Common myeloid progenitor, CD34-positive (primary cell): ENCODE measurements around the gene FBP2.

Source experiments
- CTCF ChIA-PET: fragments of 350-600 bp; sonication (Branson Sonifier 250); formaldehyde crosslinking; loops from one replicate; lab custom pipeline; 2021; ENCODE audit warnings: antibody characterized with exemption; lab: Charles Lee
- POLR2A ChIA-PET: fragments of 350-600 bp; sonication (Branson Sonifier 250); formaldehyde crosslinking; loops from one replicate; lab custom pipeline; 2021; ENCODE audit warnings: antibody characterized with exemption; lab: Charles Lee
- DNase-seq, 3 donors: peaks; one replicate each; pipeline versions ENCODE4 v3.0.0 to v3.0.0-alpha.2; 2013
- H3K27ac ChIP-seq, 2 experiments: 1 replicate in 1 of 2; 2 replicates in 1 of 2; pipeline ENCODE4 v1.7.0; 2013; ENCODE audit warnings: inconsistent platforms in 2 of 2, low read length in 2 of 2, mild to moderate bottlenecking in 2 of 2, low read depth in 1 of 2, moderate library complexity in 1 of 2; ENCODE audit not compliant: severe bottlenecking in 2 of 2, insufficient read depth in 1 of 2, poor library complexity in 1 of 2
- H3K27me3 ChIP-seq, 5 experiments: replicated peaks in 2 of 5; 1 replicate in 3 of 5; 2 replicates in 2 of 5; pipeline versions ENCODE4 v1.6.1 to v1.7.0; 2013; ENCODE audit warnings: low read length in 4 of 5, mild to moderate bottlenecking in 2 of 5, moderate library complexity in 2 of 5, inconsistent platforms in 1 of 5; ENCODE audit not compliant: insufficient read depth in 5 of 5, control insufficient read depth in 4 of 5
- H3K36me3 ChIP-seq, 4 experiments: 1 replicate in 2 of 4; 2 replicates in 2 of 4; pipeline versions ENCODE4 v1.6.1 to v1.7.0; 2013; ENCODE audit warnings: low read length in 3 of 4, control low read depth in 1 of 4, mild to moderate bottlenecking in 1 of 4; ENCODE audit not compliant: control insufficient read depth in 4 of 4, insufficient read depth in 4 of 4
- H3K4me1 ChIP-seq, 4 experiments: 1 replicate in 3 of 4; 2 replicates in 1 of 4; pipeline versions ENCODE4 v1.6.1 to v1.7.1; 2013; ENCODE audit warnings: low read length in 3 of 4, mild to moderate bottlenecking in 3 of 4, control low read depth in 1 of 4, inconsistent platforms in 1 of 4, moderate library complexity in 1 of 4; ENCODE audit not compliant: control insufficient read depth in 4 of 4, insufficient read depth in 4 of 4; ENCODE audit errors: control extremely low read depth in 1 of 4
- H3K4me3 ChIP-seq, 7 experiments: 1 replicate in 4 of 7; 2 replicates in 3 of 7; pipeline versions ENCODE4 v1.5.1 to v1.7.0; 2013; ENCODE audit warnings: mild to moderate bottlenecking in 7 of 7, low read length in 6 of 7, moderate library complexity in 6 of 7, inconsistent platforms in 2 of 7, low read depth in 2 of 7, control low read depth in 1 of 7; ENCODE audit not compliant: insufficient read depth in 4 of 7, control insufficient read depth in 1 of 7; ENCODE audit errors: extremely low read depth in 1 of 7
- H3K9me3 ChIP-seq, 5 experiments: 1 replicate in 4 of 5; 2 replicates in 1 of 5; pipeline versions ENCODE4 v1.6.1 to v1.7.1; 2013; ENCODE audit warnings: low read length in 4 of 5, mild to moderate bottlenecking in 2 of 5, inconsistent platforms in 1 of 5, low read depth in 1 of 5, moderate library complexity in 1 of 5; ENCODE audit not compliant: control insufficient read depth in 4 of 5, insufficient read depth in 2 of 5; ENCODE audit errors: control extremely low read depth in 1 of 5
- WGBS: methylation state at CpG from one replicate; pipeline ENCODE4 v1.1.5; 2013; ENCODE audit not compliant: insufficient coverage; 5-methylcytosine and 5-hydroxymethylcytosine counted together

Gene FBP2

DNA sequence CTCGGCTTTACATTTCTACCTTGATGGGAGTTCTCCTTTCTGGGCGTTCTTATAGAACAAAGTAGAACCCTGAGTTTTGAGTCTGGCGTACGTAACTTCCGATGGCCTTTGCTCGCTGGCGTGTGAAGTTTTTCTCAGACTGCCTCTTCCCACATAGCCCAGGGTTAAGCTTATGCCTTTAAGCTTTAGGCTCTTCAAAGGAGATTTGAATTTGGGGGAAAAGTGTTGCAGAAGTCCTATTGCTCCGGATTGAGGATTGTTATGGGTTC is 13.7 kb upstream of the FBP2 start:
- no peak for DNase-seq
- 92% methylated on average over 7 of the region's 8 CpGs for WGBS
- ChIA-PET CTCF (no interaction called here), POLR2A (no interaction called here)
- H3K36me3 ChIP-seq = no peaks in the 10 kb centered on the region
- H3K27me3 ChIP-seq = peaks cover 0 to 23% (median 16%) of the 10 kb centered on the region in 5 experiments
- no peaks in the 10 kb centered on the region for H3K9me3 ChIP-seq
- H3K27ac ChIP-seq = no peak overlapping the region
- H3K4me3 ChIP-seq = no peak overlapping the region
- peaks cover 3 to 21% (median 7%) of the 10 kb centered on the region in 4 experiments for H3K4me1 ChIP-seq

DNA sequence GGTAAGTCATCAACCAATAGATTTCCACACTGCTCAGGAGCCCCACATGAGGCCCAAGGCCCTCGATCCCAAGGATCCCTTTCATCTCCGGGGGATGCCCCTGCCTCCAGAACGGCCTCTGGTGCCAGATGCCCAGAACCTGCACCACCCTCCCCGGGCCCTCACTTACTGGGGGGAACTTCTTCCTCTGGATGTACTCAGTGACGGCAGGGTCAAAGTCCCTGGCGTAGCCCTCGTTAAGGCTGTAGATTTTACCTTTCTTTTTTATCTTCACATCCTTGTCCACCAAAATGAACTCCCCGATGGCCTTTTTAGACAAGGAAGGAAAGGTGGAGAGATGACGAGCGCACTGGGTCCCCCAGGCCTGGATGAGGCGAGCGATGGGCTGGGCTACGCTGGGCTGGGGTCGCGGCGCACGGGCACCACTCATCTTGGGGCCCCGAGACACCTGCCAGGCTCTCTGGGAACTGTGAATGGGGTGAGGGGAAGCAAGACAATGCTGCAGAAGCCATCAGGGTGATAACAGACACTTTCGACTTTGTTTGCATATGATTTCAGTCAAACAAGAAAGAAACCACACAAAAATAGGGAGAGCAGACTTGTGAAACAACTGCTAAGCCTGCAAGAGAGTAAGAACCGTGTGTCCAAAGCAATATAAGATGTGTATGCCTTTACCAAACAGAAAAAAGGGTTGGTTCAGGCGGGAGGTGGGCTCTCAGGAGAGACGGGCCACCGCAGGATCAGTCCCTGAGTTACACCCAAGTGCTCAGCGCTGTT is 13.2 kb upstream of the FBP2 start:
- no peak for DNase-seq
- Histone ChIP-seq H3K9me3 (no peaks in the 10 kb centered on the region), H3K4me3 (no peak overlapping the region), H3K27me3 (peaks cover 0 to 23% (median 16%) of the 10 kb centered on the region in 5 experiments), H3K4me1 (peaks cover 3 to 20% (median 7%) of the 10 kb centered on the region in 4 experiments), H3K36me3 (no peaks in the 10 kb centered on the region), H3K27ac (no peak overlapping the region)
- ChIA-PET POLR2A (no interaction called here), CTCF (interaction anchor here (3.2 kb wide), 1 partner anchor 20 kb away, joined by 8 read pairs; no protein-coding TSS in a partner anchor)
- WGBS = 98% methylated on average over 20 of the region's 24 CpGs

DNA sequence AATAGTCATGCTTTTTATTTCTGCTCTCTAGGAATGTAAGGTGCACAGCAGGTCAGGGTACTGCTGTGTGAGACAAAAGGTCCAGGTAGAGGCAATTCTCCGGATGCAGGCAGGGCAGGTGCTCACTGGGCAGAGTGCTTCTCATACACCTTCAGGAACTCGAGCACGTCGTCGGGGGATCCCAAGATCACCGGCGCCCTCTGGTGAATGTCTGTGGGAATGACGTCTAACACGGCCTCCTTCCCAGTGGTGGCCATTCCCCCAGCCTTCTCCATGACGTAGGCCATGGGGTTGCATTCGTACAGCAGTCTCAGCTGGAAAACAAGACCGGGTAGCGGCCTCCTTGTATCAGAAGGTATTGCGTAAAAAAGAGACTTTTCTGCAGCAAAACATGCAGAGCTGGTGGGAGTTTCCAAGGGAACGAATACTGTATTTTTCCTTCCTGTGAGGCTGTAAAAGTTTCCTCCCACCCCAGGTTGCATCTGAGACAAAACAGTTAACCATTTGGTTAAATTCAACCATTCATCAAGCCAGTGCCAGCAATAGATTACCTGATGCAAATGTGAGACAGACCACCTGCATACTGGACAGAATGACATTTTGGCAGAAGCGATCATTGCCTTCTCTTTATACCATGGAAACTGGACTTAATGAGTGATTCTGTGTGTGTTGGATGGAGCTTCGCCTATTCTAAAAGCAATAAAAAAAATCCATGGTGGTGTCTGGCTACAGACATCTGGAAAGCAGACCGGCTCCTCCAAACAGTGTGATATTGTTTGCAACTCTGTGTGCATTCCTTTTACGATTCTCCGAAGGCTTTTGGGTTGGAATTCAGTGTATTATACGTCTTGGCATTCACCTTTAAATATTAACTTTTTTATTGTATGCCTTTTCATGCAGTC is 9.9 kb upstream of the FBP2 start:
- ChIA-PET CTCF (interaction anchor here (0.5 to 3.2 kb wide), 9 partner anchors 8 to 370 kb away, joined by 3 to 8 read pairs (median 3); partner anchors contain the start of gene FBP2), POLR2A (no interaction called here)
- H3K9me3 ChIP-seq = no peaks in the 10 kb centered on the region
- H3K27ac ChIP-seq = no peak overlapping the region
- H3K4me1 ChIP-seq = peaks cover 3 to 17% (median 7%) of the 10 kb centered on the region in 4 experiments
- no peaks in the 10 kb centered on the region for H3K36me3 ChIP-seq
- peak; percentile 61 to 73 (median 70) for DNase-seq
- 19% methylated on average over 15 of the region's 21 CpGs for WGBS
- H3K27me3 ChIP-seq = peaks cover 0 to 19% (median 8%) of the 10 kb centered on the region in 5 experiments
- peak overlapping the region in 1 of 7 experiments; percentile 10 for H3K4me3 ChIP-seq

DNA sequence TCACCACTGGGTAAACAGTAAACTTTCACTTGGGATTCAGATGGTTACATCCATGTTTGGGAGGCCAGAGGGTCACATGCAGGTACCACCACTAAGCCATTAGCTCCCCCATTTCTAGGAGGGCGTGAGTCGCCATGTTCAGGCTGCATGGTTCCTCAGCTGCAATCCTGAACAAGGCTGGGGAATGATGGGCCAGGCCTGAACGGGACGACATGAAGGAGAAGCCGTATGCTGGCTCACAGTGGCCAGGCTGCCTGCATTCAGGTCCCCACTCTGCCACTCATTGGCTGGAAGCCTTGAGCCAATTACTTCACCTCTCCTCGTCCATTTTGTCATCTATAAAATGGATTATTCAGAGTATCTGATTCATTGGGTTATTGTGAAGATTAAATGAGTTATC is 9.0 kb upstream of the FBP2 start:
- Histone ChIP-seq H3K9me3 (no peaks in the 10 kb centered on the region), H3K27me3 (peaks cover 0 to 19% (median 7%) of the 10 kb centered on the region in 5 experiments), H3K27ac (no peak overlapping the region), H3K4me1 (peaks cover 1 to 13% (median 5%) of the 10 kb centered on the region in 4 experiments), H3K4me3 (no peak overlapping the region), H3K36me3 (no peaks in the 10 kb centered on the region)
- ChIA-PET CTCF (no interaction called here), POLR2A (no interaction called here)
- 96% methylated on average over 5 of the region's 6 CpGs for WGBS
- DNase-seq = no peak

DNA sequence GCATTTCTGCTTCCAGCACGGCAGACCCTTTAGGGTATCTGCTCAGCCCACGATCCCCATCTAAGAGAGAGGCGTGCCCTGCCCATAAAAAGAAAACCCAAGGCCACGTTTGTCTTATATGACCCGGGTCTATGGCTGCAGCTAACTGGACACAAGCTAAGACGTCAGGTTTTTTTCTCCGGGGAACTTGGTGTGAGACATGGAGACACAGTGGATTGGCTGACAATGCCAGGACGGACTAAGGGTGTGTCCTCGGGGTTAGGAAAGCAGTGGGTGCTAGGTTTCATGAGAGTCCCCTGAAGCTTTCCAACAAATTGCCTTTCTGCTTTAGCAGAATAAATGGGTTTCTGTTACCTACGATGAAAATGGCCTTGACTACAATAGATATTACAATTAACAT is 7.1 kb upstream of the FBP2 start:
- Histone ChIP-seq H3K4me3 (no peak overlapping the region), H3K27ac (no peak overlapping the region), H3K4me1 (peaks cover 0 to 13% (median 5%) of the 10 kb centered on the region in 4 experiments), H3K27me3 (peaks cover 0 to 4% (median 2%) of the 10 kb centered on the region in 5 experiments), H3K36me3 (no peaks in the 10 kb centered on the region), H3K9me3 (no peaks in the 10 kb centered on the region)
- CTCF ChIA-PET = interaction anchor here (1.0 to 1.2 kb wide), 2 partner anchors 22 to 49 kb away, joined by 3 read pairs; no protein-coding TSS in a partner anchor
- DNase-seq = no peak
- POLR2A ChIA-PET = no interaction called here
- WGBS = over 99% methylated on average over 8 of the region's 10 CpGs

DNA sequence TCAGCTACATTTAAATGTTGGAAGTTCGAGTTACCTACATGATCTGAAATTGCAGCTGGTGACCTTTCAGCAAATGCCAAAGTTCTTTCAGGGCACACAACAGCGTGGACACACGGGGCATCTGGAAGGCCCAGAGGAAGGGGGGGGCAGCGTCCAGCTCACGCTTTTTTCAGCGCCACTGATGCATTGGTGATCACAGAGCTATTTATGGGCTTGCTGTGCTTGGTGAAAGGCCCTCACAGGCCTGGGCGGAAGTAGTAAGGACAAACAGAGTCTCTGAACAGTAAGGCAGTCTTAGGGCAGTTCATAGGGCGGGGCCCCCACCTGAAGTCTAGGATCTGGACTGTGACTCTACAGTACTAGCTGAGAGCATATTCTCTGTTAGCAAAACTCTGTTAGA is 6.6 kb upstream of the FBP2 start:
- ChIA-PET POLR2A (no interaction called here), CTCF (interaction anchor here (1.0 kb wide), 1 partner anchor 48 kb away, joined by 3 read pairs; no protein-coding TSS in a partner anchor)
- no peak overlapping the region for H3K4me3 ChIP-seq
- peaks cover 0 to 3% (median 1%) of the 10 kb centered on the region in 5 experiments for H3K27me3 ChIP-seq
- no peaks in the 10 kb centered on the region for H3K36me3 ChIP-seq
- no peaks in the 10 kb centered on the region for H3K9me3 ChIP-seq
- WGBS = 98% methylated on average over 8 of the region's 8 CpGs
- DNase-seq = no peak
- peaks cover 0 to 13% (median 5%) of the 10 kb centered on the region in 4 experiments for H3K4me1 ChIP-seq
- no peak overlapping the region for H3K27ac ChIP-seq
